AG04450 (cell line): ENCODE measurements around the gene ARMC9. TPM values are rescaled to one million over a fixed set of nuclear protein-coding genes. Genes with fewer than 3 reads are reported as not detected.
A peak's percentile ranks its signal among the peaks of the same experiment; 100 is the strongest.

Experiments
- CTCF ChIA-PET: fragments of 300-600, 350-600 bp; formaldehyde crosslinking; extraction: SDS; loops from one replicate; lab custom pipeline; 2022; ENCODE audit warnings: antibody characterized with exemption, inconsistent platforms; lab: Charles Lee
- POLR2A ChIA-PET: fragments of 350-600 bp; formaldehyde crosslinking; extraction: SDS; loops from one replicate; lab custom pipeline; 2021; ENCODE audit warnings: antibody characterized with exemption, inconsistent platforms; lab: Yijun Ruan, JAX
- DNase-seq: peaks from one replicate; pipeline ENCODE4 v3.0.0-alpha.2; 2011; ENCODE audit warnings: low read depth, low spot score
- H3K27ac ChIP-seq: one replicate; pipeline ENCODE4 v1.5.1; 2012; ENCODE audit warnings: low read depth, low read length, control low read depth
- H3K27me3 ChIP-seq: one replicate; pipeline ENCODE4 v1.6.0; 2012; ENCODE audit warnings: low read length; ENCODE audit not compliant: control insufficient read depth, insufficient read depth
- H3K4me3 ChIP-seq: 2 replicates; pipeline ENCODE4 v1.5.1; 2011; ENCODE audit warnings: mild to moderate bottlenecking, low read depth, low read length, control low read depth
- H3K9me3 ChIP-seq: 2 replicates; pipeline ENCODE4 v1.5.1; 2012; ENCODE audit warnings: low read length; ENCODE audit not compliant: control insufficient read depth, insufficient read depth
- polyA plus RNA-seq: library from polyadenylated mRNA; depleted of rRNA; stranded (reverse); fragments of >200 nt; gene quantifications from 2 replicates; pipeline ENCODE4 v1.2.3, GENCODE V29; 2011
- TF ChIP-seq, protein P1 (sequence below): IDR thresholded peaks from 2 replicates; pipeline ENCODE4 v1.5.1; 2011; ENCODE audit warnings: low read depth, low read length, control low read depth, inconsistent platforms

ARMC9 gene
- polyA plus RNA-seq, 1 experiment, result 49.4 TPM

DNA sequence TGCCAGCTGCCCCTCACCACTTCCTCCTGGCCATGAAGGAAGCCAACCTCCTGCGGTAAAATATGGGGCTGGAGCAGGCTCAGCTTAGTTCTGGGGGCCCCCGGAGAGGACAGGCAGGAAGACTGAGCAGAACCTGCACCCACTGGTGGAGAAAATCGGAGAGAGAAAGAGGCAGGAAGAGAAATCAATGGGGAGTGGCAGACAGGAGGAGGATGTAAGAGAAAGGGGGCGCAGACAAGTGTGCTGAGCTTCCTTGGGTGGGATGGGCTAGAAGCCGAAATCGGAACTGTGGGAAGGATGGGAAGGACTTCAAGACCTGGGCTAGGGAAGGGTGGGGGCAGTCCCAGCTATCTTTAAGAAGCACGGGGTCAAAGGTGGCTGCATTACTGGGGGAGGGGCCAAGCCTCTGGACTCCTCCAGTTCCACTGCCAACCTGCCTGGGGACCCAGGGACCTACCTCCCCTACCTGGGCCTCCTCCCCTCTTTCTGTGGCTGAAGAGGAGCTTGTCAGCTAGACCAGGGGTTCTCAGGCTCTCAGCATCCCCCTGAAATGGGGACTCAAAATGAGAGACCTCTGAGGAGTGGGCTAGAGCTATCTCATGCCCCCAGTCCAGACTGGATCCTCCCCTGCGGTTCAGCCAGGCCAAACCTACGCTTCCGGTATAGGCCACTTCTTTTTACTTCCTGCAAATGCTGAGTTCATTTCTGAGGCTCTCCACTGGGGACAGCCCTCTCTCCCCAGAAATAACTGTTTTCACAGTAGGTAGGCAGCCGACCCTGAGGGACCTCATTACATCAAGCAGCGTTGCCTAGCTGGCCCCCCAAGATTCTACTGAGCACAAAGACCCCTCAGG lies 163.5 kb downstream of the ARMC9 start:
- ChIA-PET POLR2A (no interaction called here), CTCF (no interaction called here)
- H3K27ac ChIP-seq, result no peak overlapping the region
- DNase-seq, result no peak
- H3K9me3 ChIP-seq, result no peaks in the 10 kb centered on the region; the same call in 1 of the 2 replicates
- no peak overlapping the region for H3K4me3 ChIP-seq
- TF ChIP-seq, protein P1, sequence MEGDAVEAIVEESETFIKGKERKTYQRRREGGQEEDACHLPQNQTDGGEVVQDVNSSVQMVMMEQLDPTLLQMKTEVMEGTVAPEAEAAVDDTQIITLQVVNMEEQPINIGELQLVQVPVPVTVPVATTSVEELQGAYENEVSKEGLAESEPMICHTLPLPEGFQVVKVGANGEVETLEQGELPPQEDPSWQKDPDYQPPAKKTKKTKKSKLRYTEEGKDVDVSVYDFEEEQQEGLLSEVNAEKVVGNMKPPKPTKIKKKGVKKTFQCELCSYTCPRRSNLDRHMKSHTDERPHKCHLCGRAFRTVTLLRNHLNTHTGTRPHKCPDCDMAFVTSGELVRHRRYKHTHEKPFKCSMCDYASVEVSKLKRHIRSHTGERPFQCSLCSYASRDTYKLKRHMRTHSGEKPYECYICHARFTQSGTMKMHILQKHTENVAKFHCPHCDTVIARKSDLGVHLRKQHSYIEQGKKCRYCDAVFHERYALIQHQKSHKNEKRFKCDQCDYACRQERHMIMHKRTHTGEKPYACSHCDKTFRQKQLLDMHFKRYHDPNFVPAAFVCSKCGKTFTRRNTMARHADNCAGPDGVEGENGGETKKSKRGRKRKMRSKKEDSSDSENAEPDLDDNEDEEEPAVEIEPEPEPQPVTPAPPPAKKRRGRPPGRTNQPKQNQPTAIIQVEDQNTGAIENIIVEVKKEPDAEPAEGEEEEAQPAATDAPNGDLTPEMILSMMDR, result no peak
- no peaks in the 10 kb centered on the region for H3K27me3 ChIP-seq

DNA sequence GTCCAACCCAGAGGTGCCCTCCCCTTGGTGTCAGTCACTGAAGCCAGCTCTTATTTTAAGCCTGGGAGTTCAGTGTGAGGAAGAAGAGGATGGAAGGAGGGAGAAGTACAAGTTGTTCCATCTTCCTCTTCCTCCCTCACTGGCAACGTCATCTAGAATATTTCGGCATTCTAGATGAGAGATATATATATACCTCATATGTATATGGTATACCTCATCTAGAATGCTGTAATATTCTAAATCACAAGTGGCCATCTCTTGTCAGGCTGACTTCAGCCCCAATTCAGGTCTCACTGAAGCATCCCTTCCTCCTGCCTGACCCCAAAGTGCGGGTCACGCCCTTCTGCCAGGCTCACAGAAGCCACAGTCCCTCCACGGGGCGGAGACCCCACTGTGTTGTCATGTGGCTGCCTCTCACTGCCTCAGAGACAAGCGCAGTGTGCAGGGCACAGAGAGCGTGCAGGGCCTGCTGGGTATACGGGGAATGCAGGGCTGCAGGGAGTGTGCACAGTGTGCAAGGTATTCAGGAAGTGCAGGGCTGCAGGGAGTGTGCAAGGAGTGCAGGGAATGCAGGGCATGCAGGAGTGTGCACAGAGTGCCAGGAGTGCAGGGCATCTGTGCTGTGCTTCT lies 164.2 kb downstream of the ARMC9 start:
- TF ChIP-seq, protein P1, result no peak
- no peak overlapping the region for H3K4me3 ChIP-seq
- H3K27ac ChIP-seq, result no peak overlapping the region
- ChIA-PET CTCF (no interaction called here), POLR2A (no interaction called here)
- H3K27me3 ChIP-seq, result no peaks in the 10 kb centered on the region
- DNase-seq, result no peak
- H3K9me3 ChIP-seq, result no peaks in the 10 kb centered on the region; the same call in 1 of the 2 replicates

DNA sequence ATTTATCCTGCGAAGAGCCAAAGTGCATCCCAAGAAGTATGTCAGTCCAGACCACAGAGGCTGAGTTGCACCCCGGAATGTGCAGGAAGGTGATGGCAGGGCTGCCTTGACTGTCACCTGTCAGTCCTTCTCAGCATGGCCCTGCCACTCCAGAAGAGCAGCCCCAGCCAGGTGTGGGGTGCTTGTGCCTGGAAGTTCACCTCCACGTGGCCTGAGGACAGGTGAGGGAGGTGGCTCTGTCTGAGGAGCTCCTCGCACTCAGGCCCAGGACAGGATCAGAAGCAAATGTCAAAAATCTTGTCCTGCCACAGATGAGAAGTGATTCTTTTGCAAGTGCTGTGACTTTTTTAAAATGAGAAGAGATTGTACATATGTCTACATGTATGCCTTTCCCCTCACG lies 165.6 kb downstream of the ARMC9 start:
- no peaks in the 10 kb centered on the region for H3K27me3 ChIP-seq
- no peaks in the 10 kb centered on the region; the same call in 1 of the 2 replicates for H3K9me3 ChIP-seq
- no peak overlapping the region for H3K27ac ChIP-seq
- CTCF ChIA-PET, result interaction anchor here (0.6 to 1.1 kb wide), 2 partner anchors 10 to 67 kb away, joined by 3 read pairs; no protein-coding TSS in a partner anchor
- TF ChIP-seq, protein P1, result no peak
- DNase-seq, result no peak
- POLR2A ChIA-PET, result interaction anchor here (0.7 kb wide), 1 partner anchor 89 kb away, joined by 6 read pairs; no protein-coding TSS in a partner anchor
- H3K4me3 ChIP-seq, result no peak overlapping the region

DNA sequence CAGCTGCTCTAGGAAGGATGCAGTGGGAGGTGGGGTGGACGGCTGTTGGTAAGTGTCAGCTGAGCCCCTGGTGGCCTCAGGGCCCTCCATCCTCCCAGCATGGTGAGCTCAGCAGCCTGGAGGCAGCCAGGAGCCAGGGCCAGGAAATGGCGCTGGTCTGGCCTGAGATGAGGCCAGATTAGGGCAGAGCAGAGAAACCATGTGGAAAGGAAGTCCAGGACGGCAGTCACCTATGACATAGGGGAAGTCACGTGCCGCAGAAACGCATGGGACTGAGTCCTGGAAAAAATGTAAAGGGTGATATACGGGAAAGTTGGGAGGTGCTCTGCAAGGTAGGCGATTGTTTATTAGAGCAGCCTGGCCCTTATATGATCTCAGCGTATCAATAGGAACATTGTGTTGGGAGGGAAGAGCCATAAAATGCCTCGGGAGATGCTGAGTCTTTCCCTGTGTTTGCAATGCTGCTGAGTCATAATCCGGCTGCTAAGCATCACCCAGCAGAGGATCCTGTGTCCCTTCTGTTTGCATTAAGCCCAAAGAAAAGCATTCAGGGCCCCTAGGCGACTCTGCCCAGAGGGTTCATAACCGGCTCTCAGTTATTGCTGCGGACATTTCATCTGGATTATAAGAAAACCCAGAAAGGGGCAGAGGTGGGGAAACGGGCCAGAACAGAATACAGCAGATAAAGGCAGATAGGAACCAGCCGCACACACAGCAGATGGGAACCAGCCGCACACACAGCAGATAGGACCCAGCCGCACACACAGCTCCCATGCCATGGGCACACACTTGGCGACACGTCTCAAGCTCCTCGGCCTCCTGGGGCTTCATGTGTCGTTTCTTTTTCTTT lies 166.8 kb downstream of the ARMC9 start:
- POLR2A ChIA-PET, result interaction anchor here (1.2 kb wide), 1 partner anchor 47 kb away, joined by 3 read pairs; no protein-coding TSS in a partner anchor
- CTCF ChIA-PET, result interaction anchor here (0.6 to 1.1 kb wide), 3 partner anchors 9 to 68 kb away, joined by 3 read pairs; no protein-coding TSS in a partner anchor
- peak overlapping the region; percentile 94 for H3K27ac ChIP-seq

More for the DNA sequence above, 166.8 kb downstream of the ARMC9 start:
- Histone ChIP-seq H3K27me3 (no peaks in the 10 kb centered on the region), H3K4me3 (no peak overlapping the region), H3K9me3 (no peaks in the 10 kb centered on the region; the same call in 1 of the 2 replicates)
- TF ChIP-seq, protein P1, result no peak
- DNase-seq, result peak; percentile 63
